Esophagus muscularis mucosa (tissue), 4 donors: ENCODE data around the gene SLC5A6. TPM values are rescaled to one million over a fixed set of nuclear protein-coding genes. Genes with fewer than 3 reads are reported as not detected.

Experiments
- DNase-seq: peaks from one replicate; pipeline ENCODE4 v3.0.0-alpha.2; 2017; ENCODE audit errors: extremely low spot score
- H3K27ac ChIP-seq, 4 donors: fragments of 200-600 bp; sonication (generic); replicated peaks in 1 of 4; 1 replicate in 3 of 4; 2 replicates in 1 of 4; pipeline ENCODE4 v1.5.1; 2016 to 2019; ENCODE audit warnings: mild to moderate bottlenecking in 1 of 4
- H3K27me3 ChIP-seq, 4 donors: fragments of 200-600 bp; sonication (generic); one replicate each; pipeline versions ENCODE4 v1.5.1 to v1.6.0; 2016 to 2019
- H3K36me3 ChIP-seq, 4 donors: fragments of 200-600 bp; sonication (generic); one replicate each; pipeline ENCODE4 v1.5.1; 2016 to 2019
- H3K4me1 ChIP-seq, 4 donors: fragments of 200-600 bp; sonication (generic); one replicate each; pipeline ENCODE4 v1.5.1; 2016 to 2019
- H3K4me3 ChIP-seq, 4 donors: fragments of 200-600 bp; sonication (generic); 1 replicate in 2 of 4; 2 replicates in 2 of 4; pipeline ENCODE4 v1.5.1; 2016 to 2019; ENCODE audit warnings: mild to moderate bottlenecking in 4 of 4, moderate library complexity in 1 of 4
- H3K9me3 ChIP-seq, 4 donors: fragments of 200-600 bp; sonication (generic); 1 replicate in 3 of 4; 2 replicates in 1 of 4; pipeline ENCODE4 v1.5.1; 2016 to 2019
- CTCF ChIP-seq, 3 experiments: fragments of 200-600 bp in 2 of 3; fragments of 450-650 bp in 1 of 3; sonication (generic) in 2 of 3; IDR thresholded peaks; one replicate each; pipeline ENCODE4 v1.5.1; 2017 to 2019; ENCODE audit warnings: antibody characterized with exemption in 3 of 3, mild to moderate bottlenecking in 2 of 3, moderate library complexity in 1 of 3
- EP300 ChIP-seq: sonication (generic); formaldehyde crosslinking; IDR thresholded peaks from one replicate; pipeline ENCODE4 v1.6.1; 2017; ENCODE audit warnings: antibody characterized with exemption
- POLR2A ChIP-seq: fragments of 450-650 bp; IDR thresholded peaks from one replicate; pipeline ENCODE4 v1.6.1; 2017; ENCODE audit warnings: antibody characterized with exemption, moderate library complexity, mild to moderate bottlenecking, low read depth
- POLR2AphosphoS5 ChIP-seq, 2 donors: sonication (generic); formaldehyde crosslinking; IDR thresholded peaks; one replicate each; pipeline ENCODE4 v1.6.1; 2017; ENCODE audit warnings: antibody characterized with exemption in 2 of 2
- WGBS: methylation state at CpG from one replicate; pipeline ENCODE4 v1.1.5; 2018; 5-methylcytosine and 5-hydroxymethylcytosine counted together
- intact Hi-C: fragments of 100-400 bp; cut with DNase I; formaldehyde crosslinking; loops from one replicate; pipeline ENCODE4 v1.15.1; 2023
- total RNA-seq, 4 donors: library from RNA; depleted of rRNA; stranded (reverse); fragments of >200 nt; gene quantifications; one replicate each; pipeline versions ENCODE4 v1.1.0 to v1.2.1, GENCODE V29; 2016

The SLC5A6 gene
- total RNA-seq, 4 donors from 2014 or later, result 7.5 to 21.5 (median 13.6) TPM

GRCh38 chr2:27236626-27237025, 24.6 kb upstream of the SLC5A6 start:
- no peaks in the 10 kb centered on the region for H3K4me1 ChIP-seq
- TF ChIP-seq EP300 (no peak), POLR2AphosphoS5 (IDR thresholded peaks at IDR 0.05) (no peak), CTCF (IDR thresholded peaks at IDR 0.05) (no peak), POLR2A (no peak)
- H3K27ac ChIP-seq, result no peak overlapping the region
- no peak overlapping the region for H3K4me3 ChIP-seq
- DNase-seq, result no peak
- no peaks in the 10 kb centered on the region for H3K27me3 ChIP-seq
- H3K9me3 ChIP-seq, result no peaks in the 10 kb centered on the region
- peaks cover 95 to 100% (median 100%) of the 10 kb centered on the region in 4 donors for H3K36me3 ChIP-seq
- 86% methylated on average over 3 of the region's 3 CpGs for WGBS
- intact Hi-C loops, result no loop called here

GRCh38 chr2:27236136-27236535, 24.1 kb upstream of the SLC5A6 start:
- H3K9me3 ChIP-seq, result no peaks in the 10 kb centered on the region
- WGBS, result 97% methylated on average over 6 of the region's 12 CpGs
- no peak for TF ChIP-seq CTCF (IDR thresholded peaks at IDR 0.05)
- TF ChIP-seq POLR2AphosphoS5 (IDR thresholded peaks at IDR 0.05), result no peak
- TF ChIP-seq EP300, result no peak
- no peak for TF ChIP-seq POLR2A
- no peaks in the 10 kb centered on the region for H3K27me3 ChIP-seq
- no peak overlapping the region for H3K4me3 ChIP-seq
- DNase-seq, result no peak
- no peak overlapping the region for H3K27ac ChIP-seq
- H3K36me3 ChIP-seq, result peaks cover 95 to 100% (median 100%) of the 10 kb centered on the region in 4 donors
- intact Hi-C loops, result no loop called here
- H3K4me1 ChIP-seq, result no peaks in the 10 kb centered on the region

- peaks cover 88 to 100% (median 99%) of the 10 kb centered on the region in 4 donors for H3K36me3 ChIP-seq
- TF ChIP-seq CTCF (IDR thresholded peaks at IDR 0.05), result no peak
- no peak for TF ChIP-seq EP300
- no peak for TF ChIP-seq POLR2AphosphoS5 (IDR thresholded peaks at IDR 0.05)
- TF ChIP-seq POLR2A, result no peak
Observed at GRCh38 chr2:27233341-27233740, 21.3 kb upstream of the SLC5A6 start.

GRCh38 chr2:27231921-27232320, 19.9 kb upstream of the SLC5A6 start:
- intact Hi-C loops, result no loop called here
- no peak for TF ChIP-seq CTCF (IDR thresholded peaks at IDR 0.05)
- no peak for TF ChIP-seq EP300
- no peak for TF ChIP-seq POLR2AphosphoS5 (IDR thresholded peaks at IDR 0.05)
- no peak for TF ChIP-seq POLR2A
- 97% methylated on average over 12 of the region's 13 CpGs for WGBS
- Histone ChIP-seq H3K27me3 (no peaks in the 10 kb centered on the region), H3K9me3 (no peaks in the 10 kb centered on the region), H3K4me1 (no peaks in the 10 kb centered on the region), H3K36me3 (peaks cover 85 to 100% (median 96%) of the 10 kb centered on the region in 4 donors), H3K27ac (no peak overlapping the region), H3K4me3 (no peak overlapping the region)
- DNase-seq, result no peak

More at GRCh38 chr2:27233341-27233740, 21.3 kb upstream of the SLC5A6 start:
- H3K4me3 ChIP-seq, result no peak overlapping the region
- H3K4me1 ChIP-seq, result no peaks in the 10 kb centered on the region
- no peak for DNase-seq
- no peaks in the 10 kb centered on the region for H3K9me3 ChIP-seq
- intact Hi-C loops, result no loop called here
- no CpG with 5 or more reads among the region's 14 CpGs for WGBS
- H3K27me3 ChIP-seq, result no peaks in the 10 kb centered on the region
- H3K27ac ChIP-seq, result no peak overlapping the region

GRCh38 chr2:27227501-27227900, 15.4 kb upstream of the SLC5A6 start:
- Histone ChIP-seq H3K9me3 (no peaks in the 10 kb centered on the region), H3K4me3 (no peak overlapping the region), H3K27ac (no peak overlapping the region), H3K36me3 (peaks cover 70 to 100% (median 96%) of the 10 kb centered on the region in 4 donors), H3K4me1 (no peaks in the 10 kb centered on the region), H3K27me3 (no peaks in the 10 kb centered on the region)
- intact Hi-C loops, result no loop called here
- no peak for TF ChIP-seq EP300
- TF ChIP-seq POLR2A, result no peak
- no peak for TF ChIP-seq CTCF (IDR thresholded peaks at IDR 0.05)
- TF ChIP-seq POLR2AphosphoS5 (IDR thresholded peaks at IDR 0.05), result no peak
- WGBS, result 81% methylated on average over 2 of the region's 2 CpGs
- no peak for DNase-seq
